Gastrocnemius medialis (tissue), 4 donors: ENCODE data around the gene ASPHD2. TPM values are rescaled to one million over a fixed set of nuclear protein-coding genes. Genes with fewer than 3 reads are reported as not detected.

ENCODE experiments used
- ATAC-seq, 2 donors: fragments of 150-250 bp; one replicate each; pipeline ENCODE4 v1.9.1; 2016
- DNase-seq, 2 donors: peaks; one replicate each; pipeline ENCODE4 v3.0.0-alpha.2; 2019
- H3K27ac ChIP-seq, 4 donors: fragments of 200-600 bp; sonication (generic); 1 replicate in 1 of 4; 2 replicates in 3 of 4; pipeline ENCODE4 v1.5.1; 2016 to 2018; ENCODE audit warnings: mild to moderate bottlenecking in 2 of 4, moderate library complexity in 1 of 4
- H3K27me3 ChIP-seq, 3 donors: fragments of 200-600 bp; sonication (generic) in 2 of 3; 1 replicate in 1 of 3; 2 replicates in 2 of 3; pipeline versions ENCODE4 v1.5.1 to v1.6.0; 2016 to 2019; ENCODE audit warnings: mild to moderate bottlenecking in 1 of 3, moderate library complexity in 1 of 3
- H3K36me3 ChIP-seq, 2 donors: fragments of 200-600 bp; sonication (generic) in 1 of 2; one replicate each; pipeline ENCODE4 v1.5.1; 2017 to 2018
- H3K4me1 ChIP-seq, 2 donors: fragments of 200-600 bp; sonication (generic) in 1 of 2; one replicate each; pipeline ENCODE4 v1.5.1; 2016 to 2017; ENCODE audit warnings: mild to moderate bottlenecking in 2 of 2
- H3K4me3 ChIP-seq, 4 donors: fragments of 200-600 bp; sonication (generic) in 3 of 4; 1 replicate in 1 of 4; 2 replicates in 3 of 4; pipeline ENCODE4 v1.5.1; 2016 to 2019; ENCODE audit warnings: mild to moderate bottlenecking in 2 of 4
- H3K9me3 ChIP-seq, 3 donors: fragments of 200-600 bp; sonication (generic) in 2 of 3; 1 replicate in 1 of 3; 2 replicates in 2 of 3; pipeline ENCODE4 v1.5.1; 2016 to 2019
- POLR2A ChIP-seq, 2 donors: fragments of 450-650 bp; IDR thresholded peaks; one replicate each; pipeline ENCODE4 v1.6.1; 2017; ENCODE audit warnings: antibody characterized with exemption in 2 of 2, mild to moderate bottlenecking in 2 of 2, moderate library complexity in 2 of 2
- in situ Hi-C, 4 donors: fragments of 200-750 bp; cut with MboI; loops; one replicate each; pipeline versions ENCODE4 v1.15.0 to v1.8.0; 2017; ENCODE audit warnings: low sequenced_read_pairs in 4 of 4
- intact Hi-C: fragments of 100-400 bp; cut with DNase I; formaldehyde crosslinking; loops from one replicate; pipeline ENCODE4 v1.15.1; 2023; ENCODE audit warnings: low total_unique reads
- total RNA-seq, 4 donors: library from RNA; depleted of rRNA; stranded (reverse); fragments of >200 nt; gene quantifications; one replicate each; pipeline versions ENCODE4 v1.1.0 to v1.2.3, GENCODE V29; 2016
- TF ChIP-seq, protein P1 (sequence below), 5 experiments: fragments of 450-650 bp in 3 of 5; fragments of 200-600 bp in 2 of 5; sonication (generic) in 2 of 5; IDR thresholded peaks in 4 of 5; conservative IDR thresholded peaks in 1 of 5; 1 replicate in 4 of 5; 2 replicates in 1 of 5; pipeline ENCODE4 v1.5.1; 2016 to 2019; ENCODE audit warnings: antibody characterized with exemption in 5 of 5, mild to moderate bottlenecking in 3 of 5, moderate library complexity in 3 of 5

The ASPHD2 gene
- total RNA-seq, 4 donors from 2014 or later = 0.07 to 0.10 TPM; not detected in 2

DNA sequence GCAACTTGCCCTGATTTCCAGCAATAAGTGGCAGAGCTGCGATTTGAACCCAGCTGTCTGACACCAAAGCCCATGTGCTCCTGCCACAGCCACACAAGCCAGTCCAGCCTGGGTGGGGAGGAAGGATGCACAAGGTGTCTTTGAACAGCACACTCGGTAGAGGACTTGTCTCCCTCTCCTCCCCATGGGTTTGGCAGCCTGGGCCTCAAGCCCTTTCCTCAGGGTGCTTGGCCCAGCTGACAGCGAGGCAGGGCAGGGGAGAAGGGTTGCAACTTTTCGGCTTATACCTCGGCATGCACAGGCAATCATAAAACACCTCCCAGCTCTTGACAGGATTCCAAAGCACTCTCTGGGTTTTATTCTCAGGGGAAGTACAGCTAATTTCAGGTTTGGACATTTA lies 19.3 kb downstream of the ASPHD2 start:
- ATAC-seq (no peak), DNase-seq (no peak)
- H3K4me3 ChIP-seq = no peak overlapping the region
- intact Hi-C loops = no loop called here
- no peaks in the 10 kb centered on the region for H3K27me3 ChIP-seq
- no peaks in the 10 kb centered on the region for H3K9me3 ChIP-seq
- peaks cover 0 to 4% of the 10 kb centered on the region in 2 donors for H3K4me1 ChIP-seq
- TF ChIP-seq, protein P1, sequence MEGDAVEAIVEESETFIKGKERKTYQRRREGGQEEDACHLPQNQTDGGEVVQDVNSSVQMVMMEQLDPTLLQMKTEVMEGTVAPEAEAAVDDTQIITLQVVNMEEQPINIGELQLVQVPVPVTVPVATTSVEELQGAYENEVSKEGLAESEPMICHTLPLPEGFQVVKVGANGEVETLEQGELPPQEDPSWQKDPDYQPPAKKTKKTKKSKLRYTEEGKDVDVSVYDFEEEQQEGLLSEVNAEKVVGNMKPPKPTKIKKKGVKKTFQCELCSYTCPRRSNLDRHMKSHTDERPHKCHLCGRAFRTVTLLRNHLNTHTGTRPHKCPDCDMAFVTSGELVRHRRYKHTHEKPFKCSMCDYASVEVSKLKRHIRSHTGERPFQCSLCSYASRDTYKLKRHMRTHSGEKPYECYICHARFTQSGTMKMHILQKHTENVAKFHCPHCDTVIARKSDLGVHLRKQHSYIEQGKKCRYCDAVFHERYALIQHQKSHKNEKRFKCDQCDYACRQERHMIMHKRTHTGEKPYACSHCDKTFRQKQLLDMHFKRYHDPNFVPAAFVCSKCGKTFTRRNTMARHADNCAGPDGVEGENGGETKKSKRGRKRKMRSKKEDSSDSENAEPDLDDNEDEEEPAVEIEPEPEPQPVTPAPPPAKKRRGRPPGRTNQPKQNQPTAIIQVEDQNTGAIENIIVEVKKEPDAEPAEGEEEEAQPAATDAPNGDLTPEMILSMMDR (IDR thresholded peaks at IDR 0.05 in 4 of 5, conservative IDR thresholded peaks at IDR 0.05 in 1 of 5) = no peak
- no peak for TF ChIP-seq POLR2A (IDR thresholded peaks at IDR 0.05)
- H3K27ac ChIP-seq = no peak overlapping the region
- H3K36me3 ChIP-seq = peaks cover 0 to 24% of the 10 kb centered on the region in 2 donors
- in situ Hi-C loops = no loop called here

DNA sequence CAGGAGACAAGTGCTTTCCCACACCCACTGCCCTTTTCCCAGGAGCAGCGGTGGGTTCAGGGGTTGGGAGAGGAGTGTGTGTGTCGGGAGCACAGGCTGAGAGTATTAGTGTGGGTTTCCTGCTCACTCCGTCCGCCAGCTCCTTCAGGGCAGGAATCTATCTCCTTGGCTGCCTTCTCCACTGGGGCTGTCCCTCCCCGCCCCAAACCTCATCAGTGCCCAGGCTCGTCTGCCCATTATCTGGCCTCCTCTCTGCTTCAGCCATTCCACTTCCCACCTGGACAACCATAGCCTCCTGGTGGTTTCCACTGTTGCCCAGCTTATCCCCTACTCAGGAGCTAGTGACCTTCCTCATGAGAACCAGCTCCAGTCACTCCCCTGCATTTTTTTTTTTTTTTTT lies 19.9 kb downstream of the ASPHD2 start:
- peaks cover 0 to 7% of the 10 kb centered on the region in 2 donors for H3K4me1 ChIP-seq
- in situ Hi-C loops = no loop called here
- no peak for TF ChIP-seq POLR2A (IDR thresholded peaks at IDR 0.05)
- TF ChIP-seq, protein P1 (IDR thresholded peaks at IDR 0.05 in 4 of 5, conservative IDR thresholded peaks at IDR 0.05 in 1 of 5) = no peak
- no peak overlapping the region for H3K27ac ChIP-seq
- no peaks in the 10 kb centered on the region for H3K9me3 ChIP-seq
- intact Hi-C loops = no loop called here
- peaks cover 0 to 28% of the 10 kb centered on the region in 2 donors for H3K36me3 ChIP-seq
- no peaks in the 10 kb centered on the region for H3K27me3 ChIP-seq
- no peak overlapping the region for H3K4me3 ChIP-seq
- ATAC-seq (no peak), DNase-seq (no peak)

DNA sequence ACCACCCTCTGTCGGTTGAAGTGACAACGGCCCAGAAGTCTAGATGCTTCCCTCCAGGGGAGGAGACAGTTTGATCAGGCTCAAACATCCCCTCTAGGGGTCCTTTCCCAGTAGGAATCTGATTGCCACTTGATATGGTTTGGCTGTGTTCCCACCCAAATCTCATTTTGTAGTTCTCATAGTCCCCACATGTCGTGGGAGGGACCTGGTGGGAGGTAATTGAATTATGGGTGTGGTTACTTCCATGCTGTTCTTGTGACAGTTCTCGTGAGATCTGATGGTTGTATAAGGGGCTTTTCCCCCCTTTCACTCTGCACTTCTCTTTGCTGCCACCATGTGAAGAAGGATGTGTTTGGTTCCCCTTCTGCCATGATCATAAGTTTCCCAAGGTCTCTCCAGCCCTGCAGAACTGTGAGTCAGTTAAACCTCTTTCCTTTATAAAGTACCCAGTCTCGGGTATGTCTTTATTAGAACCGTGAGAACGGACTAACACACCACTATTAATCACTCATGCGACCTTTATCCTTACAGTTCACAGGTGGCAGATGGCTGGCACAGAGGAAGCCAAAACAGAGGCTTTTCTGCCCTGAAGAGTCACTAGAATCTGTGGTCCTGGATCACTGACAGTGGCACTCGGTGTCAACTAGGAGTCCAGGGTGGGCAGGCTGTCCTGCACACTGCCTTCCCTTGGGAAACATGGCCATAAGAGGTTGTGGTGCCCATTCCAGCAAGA lies 21.6 kb downstream of the ASPHD2 start:
- DNase-seq = no peak
- no peak for TF ChIP-seq POLR2A (IDR thresholded peaks at IDR 0.05)
- TF ChIP-seq, protein P1 (IDR thresholded peaks at IDR 0.05 in 4 of 5, conservative IDR thresholded peaks at IDR 0.05 in 1 of 5) = no peak
- ATAC-seq = no peak
- Histone ChIP-seq H3K27ac (no peak overlapping the region), H3K4me3 (no peak overlapping the region), H3K27me3 (no peaks in the 10 kb centered on the region), H3K9me3 (no peaks in the 10 kb centered on the region), H3K4me1 (peaks cover 0 to 7% of the 10 kb centered on the region in 2 donors), H3K36me3 (peaks cover 0 to 28% of the 10 kb centered on the region in 2 donors)
- intact Hi-C loops = no loop called here
- in situ Hi-C loops = no loop called here

DNA sequence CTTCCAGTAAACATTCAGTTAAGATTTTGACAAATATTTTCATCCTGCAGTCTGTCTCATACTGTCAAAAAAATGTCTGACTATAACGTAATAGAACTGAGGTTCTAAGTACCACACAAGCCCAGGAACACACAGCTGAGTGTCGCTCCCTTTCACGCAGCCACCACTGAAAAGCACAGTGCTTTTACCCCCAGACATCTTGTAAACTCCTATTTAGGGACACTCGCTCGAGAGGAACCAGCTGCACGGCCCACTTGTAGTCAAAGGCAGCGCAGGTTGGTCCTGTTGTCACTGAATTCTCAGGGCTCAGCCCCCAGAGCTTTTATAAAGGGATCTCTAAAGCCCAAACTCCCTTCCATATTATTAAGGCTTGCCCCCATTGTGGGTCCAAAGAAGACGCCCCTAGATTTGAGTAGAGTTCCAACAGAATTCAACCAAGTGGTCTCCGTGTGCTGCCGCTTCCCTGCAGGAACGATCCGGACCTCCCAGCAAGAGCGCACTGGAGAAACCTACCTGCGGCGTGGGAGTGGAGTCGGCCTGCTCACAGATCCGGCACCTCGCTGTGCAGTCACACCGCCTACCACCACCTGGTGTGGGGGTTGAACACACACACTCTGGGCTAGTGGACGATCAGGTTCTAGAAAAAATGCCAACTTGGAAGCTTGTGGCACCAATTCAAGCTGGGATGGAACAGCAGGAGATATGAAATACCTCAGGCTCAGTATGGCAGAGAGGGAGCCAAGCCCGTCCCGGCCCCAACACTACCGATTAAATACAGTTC lies 23.4 kb downstream of the ASPHD2 start:
- no peak overlapping the region for H3K4me3 ChIP-seq
- no peak for TF ChIP-seq POLR2A (IDR thresholded peaks at IDR 0.05)
- TF ChIP-seq, protein P1 (IDR thresholded peaks at IDR 0.05 in 4 of 5, conservative IDR thresholded peaks at IDR 0.05 in 1 of 5) = no peak
- ATAC-seq = no peak
- intact Hi-C loops (no loop called here), in situ Hi-C loops (no loop called here)
- H3K9me3 ChIP-seq = no peaks in the 10 kb centered on the region
- peaks cover 0 to 34% of the 10 kb centered on the region in 2 donors for H3K36me3 ChIP-seq
- peaks cover 0 to 7% of the 10 kb centered on the region in 2 donors for H3K4me1 ChIP-seq
- no peak overlapping the region for H3K27ac ChIP-seq
- H3K27me3 ChIP-seq = no peaks in the 10 kb centered on the region
- DNase-seq = no peak
